Stimulated activated CD8-positive, alpha-beta memory T cell treated with anti-CD3 and anti-CD28 coated beads, Interleukin-7, amount 100 ng/mL, for 1 hour (primary cell): Measurements from ENCODE around the gene DNAH14.
A peak's percentile ranks its signal among the peaks of the same experiment; 100 is the strongest.

ENCODE experiments used
- DNase-seq, 2 donors: peaks; one replicate each; pipeline ENCODE4 v3.0.0-alpha.2; 2020; ENCODE audit warnings: low read depth in 2 of 2

DNAH14 gene

GRCh38 chr1:225428068-225428880, 498.8 kb downstream of the DNAH14 start:
- DNase-seq, result peak; percentile 81 to 85

- DNase-seq, result no peak
These were observed 499.5 kb downstream of the DNAH14 start for GRCh38 chr1:225428881-225429455.

GRCh38 chr1:225430301-225430700, 500.8 kb downstream of the DNAH14 start:
- DNase-seq, result no peak

- DNase-seq, result no peak
These were observed 501.8 kb downstream of the DNAH14 start for GRCh38 chr1:225431081-225431863.

- DNase-seq, result no peak
These were observed 504.6 kb downstream of the DNAH14 start for GRCh38 chr1:225434046-225434445.

- DNase-seq, result no peak
These were observed 505.6 kb downstream of the DNAH14 start for GRCh38 chr1:225435076-225435475.

GRCh38 chr1:225435487-225435886, 506.0 kb downstream of the DNAH14 start:
- DNase-seq, result no peak

- no peak for DNase-seq
These were observed 506.5 kb downstream of the DNAH14 start for GRCh38 chr1:225435957-225436392.

- no peak for DNase-seq
These were observed 508.4 kb downstream of the DNAH14 start for GRCh38 chr1:225437710-225438437.

- no peak for DNase-seq
These were observed 511.1 kb downstream of the DNAH14 start for GRCh38 chr1:225440380-225441221.

- no peak for DNase-seq
These were observed 512.0 kb downstream of the DNAH14 start for GRCh38 chr1:225441314-225442122.

GRCh38 chr1:225442123-225442505, 512.6 kb downstream of the DNAH14 start:
- DNase-seq, result no peak

- DNase-seq, result no peak
These were observed 516.4 kb downstream of the DNAH14 start for GRCh38 chr1:225445639-225446594.

- DNase-seq, result no peak
These were observed 517.1 kb downstream of the DNAH14 start for GRCh38 chr1:225446595-225446960.

- no peak for DNase-seq
These were observed 517.6 kb downstream of the DNAH14 start for GRCh38 chr1:225446981-225447615.

- no peak for DNase-seq
These were observed 518.2 kb downstream of the DNAH14 start for GRCh38 chr1:225447650-225448089.

GRCh38 chr1:225448146-225448805, 518.8 kb downstream of the DNAH14 start:
- DNase-seq, result no peak
